HCT116 (cell line): ENCODE results near the gene ZBTB20. TPM values are rescaled to one million over a fixed set of nuclear protein-coding genes. Genes with fewer than 3 reads are reported as not detected.

Source experiments
- ATAC-seq: fragments of 200-7000 bp; cut with Tn5 transposase; 2 replicates; pipeline ENCODE4 v1.9.1; 2020; ENCODE audit warnings: mild to moderate bottlenecking, moderate library complexity
- BruUV-seq: library from RNA; stranded (reverse); fragments of 400-500 nt; replicated peaks from 2 replicates; lab custom pipeline; 2021; lab: Mats Ljungman, UMichigan
- CTCF ChIA-PET: fragments of 300-600 bp; sonication (Branson Sonifier 250); formaldehyde crosslinking; loops from one replicate; lab custom pipeline; 2021; ENCODE audit warnings: antibody characterized with exemption; lab: Charles Lee
- POLR2A ChIA-PET: fragments of 300-600, 350-600 bp; sonication (Branson Sonifier 250); formaldehyde crosslinking; loops from one replicate; lab custom pipeline; 2021; ENCODE audit warnings: antibody characterized with exemption; lab: Charles Lee
- RAD21 ChIA-PET, 2 experiments: fragments of 300-600 bp; sonication (Branson Sonifier 250); formaldehyde crosslinking; loops; one replicate each; lab custom pipeline; 2023; ENCODE audit warnings: low total read pairs in 2 of 2; ENCODE audit not compliant: uncharacterized antibody in 2 of 2, unreplicated experiment in 2 of 2, low non-redundant PET in 1 of 2; lab: Charles Lee
- DNase-seq: peaks from one replicate; pipeline ENCODE4 v3.0.0-alpha.2; 2010; ENCODE audit warnings: low read depth, low spot score
- H2AFZ ChIP-seq: fragments of 200-600 bp; shearing (Covaris generic), sonication (generic); 2 replicates; pipeline ENCODE4 v1.6.1; 2017; ENCODE audit warnings: low read depth, mixed run types, mixed read lengths, antibody characterized with exemption, low read length; ENCODE audit not compliant: poor library complexity, severe bottlenecking
- H3K27ac ChIP-seq: 2 replicates; pipeline ENCODE4 v1.5.1; 2012; ENCODE audit warnings: low read depth, low read length
- H3K27me3 ChIP-seq: fragments of 200-600 bp; sonication (generic); 2 replicates; pipeline ENCODE4 v1.6.1; 2016; ENCODE audit warnings: mixed run types, low read length, mixed read lengths; ENCODE audit not compliant: insufficient read depth
- H3K36me3 ChIP-seq, 2 experiments: fragments of 200-500 bp in 1 of 2; fragments of 200-600 bp in 1 of 2; sonication (Bioruptor generic) in 1 of 2; sonication (generic) in 1 of 2; 2 replicates each; pipeline versions ENCODE4 v1.5.1 to v1.6.1; 2014 to 2016; ENCODE audit warnings: low read length in 2 of 2, inconsistent platforms in 1 of 2, mixed read lengths in 1 of 2, mixed run types in 1 of 2; ENCODE audit not compliant: insufficient read depth in 2 of 2, control insufficient read depth in 1 of 2
- H3K4me1 ChIP-seq, 2 experiments: fragments of 200-600 bp in 1 of 2; sonication (generic) in 1 of 2; 2 replicates each; pipeline versions ENCODE4 v1.5.1 to v1.6.1; 2012 to 2017; ENCODE audit warnings: low read length in 2 of 2, inconsistent platforms in 1 of 2, mild to moderate bottlenecking in 1 of 2, mixed read lengths in 1 of 2, mixed run types in 1 of 2, moderate library complexity in 1 of 2; ENCODE audit not compliant: insufficient read depth in 2 of 2, control insufficient read depth in 1 of 2
- H3K4me2 ChIP-seq: fragments of 200-600 bp; sonication (generic); 2 replicates; pipeline ENCODE4 v1.6.1; 2017; ENCODE audit warnings: mixed run types, low read length, mixed read lengths
- H3K4me3 ChIP-seq, 2 experiments: fragments of 200-600 bp in 1 of 2; sonication (generic) in 1 of 2; replicated peaks in 1 of 2; 2 replicates each; pipeline ENCODE4 v1.5.1; 2011 to 2016; ENCODE audit warnings: low read length in 2 of 2, control low read depth in 1 of 2, low read depth in 1 of 2, mild to moderate bottlenecking in 1 of 2, mixed read lengths in 1 of 2, mixed run types in 1 of 2
- H3K79me2 ChIP-seq: fragments of 200-600 bp; sonication (generic); 2 replicates; pipeline ENCODE4 v1.6.1; 2017; ENCODE audit warnings: mild to moderate bottlenecking, mixed run types, low read length, moderate library complexity, mixed read lengths; ENCODE audit not compliant: insufficient read depth
- H3K9ac ChIP-seq: fragments of 200-600 bp; sonication (generic); 2 replicates; pipeline ENCODE4 v1.6.1; 2016; ENCODE audit warnings: low read length, mixed read lengths
- H3K9me2 ChIP-seq: fragments of 200-600 bp; sonication (generic), shearing (Covaris generic); 2 replicates; pipeline ENCODE4 v1.6.1; 2017; ENCODE audit warnings: mixed run types, mild to moderate bottlenecking, moderate library complexity; ENCODE audit not compliant: insufficient read depth
- H3K9me3 ChIP-seq, 2 experiments: fragments of 200-500 bp in 1 of 2; fragments of 200-600 bp in 1 of 2; sonication (Bioruptor generic) in 1 of 2; sonication (generic) in 1 of 2; 2 replicates each; pipeline ENCODE4 v1.6.1; 2014 to 2017; ENCODE audit warnings: low read length in 2 of 2, mixed read lengths in 2 of 2, inconsistent platforms in 1 of 2, low read depth in 1 of 2, mild to moderate bottlenecking in 1 of 2, mixed run types in 1 of 2, moderate library complexity in 1 of 2; ENCODE audit not compliant: control insufficient read depth in 1 of 2, insufficient read depth in 1 of 2
- H4K20me1 ChIP-seq: fragments of 200-600 bp; sonication (generic), shearing (Covaris generic); 2 replicates; pipeline ENCODE4 v1.6.1; 2017; ENCODE audit warnings: mixed run types, mild to moderate bottlenecking, moderate library complexity; ENCODE audit not compliant: insufficient read depth
- CEBPB ChIP-seq: IDR thresholded peaks from 2 replicates; pipeline ENCODE4 v1.6.1; 2012; ENCODE audit warnings: low read depth
- CTCF ChIP-seq, 3 experiments: fragments of 200-600 bp in 1 of 3; sonication (generic) in 1 of 3; IDR thresholded peaks in 2 of 3; conservative IDR thresholded peaks in 1 of 3; 2 replicates each; pipeline ENCODE4 v1.5.1; 2012 to 2017; ENCODE audit warnings: low read depth in 2 of 3, low read length in 2 of 3, antibody characterized with exemption in 1 of 3, borderline replicate concordance in 1 of 3, control low read depth in 1 of 3, mild to moderate bottlenecking in 1 of 3, mixed read lengths in 1 of 3, mixed run types in 1 of 3, moderate library complexity in 1 of 3; ENCODE audit not compliant: insufficient read depth in 1 of 3
- EZH2 ChIP-seq: fragments of 200-600 bp; sonication (generic); IDR thresholded peaks from 2 replicates; pipeline ENCODE4 v1.6.1; 2017; ENCODE audit warnings: antibody characterized with exemption, mixed run types
- FOSL1 ChIP-seq: IDR thresholded peaks from 2 replicates; pipeline ENCODE4 v1.6.1; 2012; ENCODE audit warnings: low read depth
- POLR2A ChIP-seq: IDR thresholded peaks from 2 replicates; pipeline ENCODE4 v1.7.0; 2011; ENCODE audit warnings: borderline replicate concordance; ENCODE audit not compliant: insufficient read depth, insufficient read length; ENCODE audit errors: extremely low read depth
- RAD21 ChIP-seq: IDR thresholded peaks from 2 replicates; pipeline ENCODE4 v1.6.1; 2012; ENCODE audit warnings: low read depth, mild to moderate bottlenecking
- SIN3A ChIP-seq: IDR thresholded peaks from 2 replicates; pipeline ENCODE4 v1.6.1; 2012; ENCODE audit warnings: low read depth
- TCF7L2 ChIP-seq: IDR thresholded peaks from 2 replicates; pipeline ENCODE4 v1.7.0; 2011; ENCODE audit warnings: borderline replicate concordance, inconsistent platforms; ENCODE audit not compliant: insufficient read depth, insufficient read length; ENCODE audit errors: extremely low read depth
- YY1 ChIP-seq: IDR thresholded peaks from 2 replicates; pipeline ENCODE4 v1.6.1; 2011; ENCODE audit warnings: low read length, low read depth, moderate library complexity, mild to moderate bottlenecking; ENCODE audit not compliant: insufficient replicate concordance; ENCODE audit errors: extremely low read depth
- ZFX ChIP-seq: fragments of 450-650 bp; IDR thresholded peaks from 2 replicates; pipeline ENCODE4 v1.6.1; 2017
- ZNF274 ChIP-seq: fragments of 200-500 bp; sonication (Bioruptor generic); IDR thresholded peaks from 2 replicates; pipeline ENCODE4 v1.6.1; 2014; ENCODE audit warnings: mild to moderate bottlenecking, low read depth, low read length, inconsistent platforms
- intact Hi-C: fragments of 100-400 bp; cut with micrococcal nuclease; formaldehyde crosslinking; loops from 2 replicates; pipeline ENCODE4 v1.10.0; 2022
- total RNA-seq: library from RNA; stranded (reverse); gene quantifications from one replicate; pipeline ENCODE4 v1.2.1, GENCODE V29; 2021; ENCODE audit not compliant: unreplicated experiment
- TF ChIP-seq, protein P1 (sequence below): IDR thresholded peaks from 2 replicates; pipeline ENCODE4 v1.6.1; 2012; ENCODE audit warnings: low read depth

Gene ZBTB20
- total RNA-seq, 1 experiment from 2014 or later: 42.1 TPM

DNA sequence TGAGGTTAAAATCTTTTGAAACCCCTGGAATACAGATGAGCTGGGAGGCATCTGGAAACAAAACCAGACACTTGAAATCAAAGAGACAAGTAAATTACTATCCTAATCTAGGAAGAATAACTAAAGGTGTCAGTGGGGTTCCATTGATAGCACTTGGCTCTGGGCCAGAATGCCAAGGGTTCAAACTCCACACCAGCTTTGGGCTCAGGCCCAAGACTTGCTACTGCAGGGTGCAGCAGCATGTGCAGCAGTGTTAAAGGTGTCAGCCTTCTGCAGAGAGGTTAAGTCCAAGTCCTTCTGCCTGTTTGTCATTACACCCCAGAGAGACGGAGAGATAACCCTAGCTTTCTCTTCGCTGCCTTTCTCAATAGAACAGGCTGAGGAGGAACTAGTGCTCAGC is 579.3 kb downstream of the ZBTB20 start:
- ChIA-PET RAD21 (no interaction called here), CTCF (no interaction called here), POLR2A (interaction anchor here (1.1 kb wide), 1 partner anchor 15 kb away, joined by 3 read pairs; no protein-coding TSS in a partner anchor)
- Histone ChIP-seq H4K20me1 (no peaks in the 10 kb centered on the region), H3K4me3 (no peak overlapping the region), H3K27ac (peak overlapping the region; percentile 46), H3K9me2 (no peaks in the 10 kb centered on the region), H3K9me3 (0 out of 4 replicates have a peak, but pooled peaks cover 0 to 5% of the 10 kb centered on the region in 2 experiments), H2AFZ (no peak overlapping the region), H3K27me3 (no peaks in the 10 kb centered on the region), H3K36me3 (peaks cover 0 to 21% of the 10 kb centered on the region in 2 experiments; a peak in 2 of 4 replicates), H3K4me2 (0 out of 2 replicates have a peak overlapping the region, but pooled peaks have one; percentile 13), H3K4me1 (peaks cover 48 to 62% of the 10 kb centered on the region in 2 experiments), H3K79me2 (peaks cover 99% of the 10 kb centered on the region), H3K9ac (no peak overlapping the region)
- ATAC-seq: 0 out of 2 replicates have a peak, but pooled peaks have one; percentile 37
- DNase-seq: no peak
- no peak for TF ChIP-seq FOSL1
- no peak for TF ChIP-seq ZFX
- no peak for TF ChIP-seq YY1
- TF ChIP-seq RAD21: no peak
- TF ChIP-seq, protein P1, sequence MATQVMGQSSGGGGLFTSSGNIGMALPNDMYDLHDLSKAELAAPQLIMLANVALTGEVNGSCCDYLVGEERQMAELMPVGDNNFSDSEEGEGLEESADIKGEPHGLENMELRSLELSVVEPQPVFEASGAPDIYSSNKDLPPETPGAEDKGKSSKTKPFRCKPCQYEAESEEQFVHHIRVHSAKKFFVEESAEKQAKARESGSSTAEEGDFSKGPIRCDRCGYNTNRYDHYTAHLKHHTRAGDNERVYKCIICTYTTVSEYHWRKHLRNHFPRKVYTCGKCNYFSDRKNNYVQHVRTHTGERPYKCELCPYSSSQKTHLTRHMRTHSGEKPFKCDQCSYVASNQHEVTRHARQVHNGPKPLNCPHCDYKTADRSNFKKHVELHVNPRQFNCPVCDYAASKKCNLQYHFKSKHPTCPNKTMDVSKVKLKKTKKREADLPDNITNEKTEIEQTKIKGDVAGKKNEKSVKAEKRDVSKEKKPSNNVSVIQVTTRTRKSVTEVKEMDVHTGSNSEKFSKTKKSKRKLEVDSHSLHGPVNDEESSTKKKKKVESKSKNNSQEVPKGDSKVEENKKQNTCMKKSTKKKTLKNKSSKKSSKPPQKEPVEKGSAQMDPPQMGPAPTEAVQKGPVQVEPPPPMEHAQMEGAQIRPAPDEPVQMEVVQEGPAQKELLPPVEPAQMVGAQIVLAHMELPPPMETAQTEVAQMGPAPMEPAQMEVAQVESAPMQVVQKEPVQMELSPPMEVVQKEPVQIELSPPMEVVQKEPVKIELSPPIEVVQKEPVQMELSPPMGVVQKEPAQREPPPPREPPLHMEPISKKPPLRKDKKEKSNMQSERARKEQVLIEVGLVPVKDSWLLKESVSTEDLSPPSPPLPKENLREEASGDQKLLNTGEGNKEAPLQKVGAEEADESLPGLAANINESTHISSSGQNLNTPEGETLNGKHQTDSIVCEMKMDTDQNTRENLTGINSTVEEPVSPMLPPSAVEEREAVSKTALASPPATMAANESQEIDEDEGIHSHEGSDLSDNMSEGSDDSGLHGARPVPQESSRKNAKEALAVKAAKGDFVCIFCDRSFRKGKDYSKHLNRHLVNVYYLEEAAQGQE: no peak
- no peak for TF ChIP-seq EZH2
- TF ChIP-seq ZNF274: no peak
- no peak for TF ChIP-seq CTCF (IDR thresholded peaks at IDR 0.05 in 2 of 3, conservative IDR thresholded peaks at IDR 0.05 in 1 of 3; ENCODE audit: borderline replicate concordance in 1 of 3, insufficient read depth in 1 of 3, low read depth in 2 of 3, low read length in 2 of 3)
- no peak for TF ChIP-seq POLR2A
- no peak for TF ChIP-seq CEBPB
- TF ChIP-seq SIN3A: no peak
- TF ChIP-seq TCF7L2: no peak
- no TSS peak for BruUV-seq
- intact Hi-C loops: no loop called here
